IPS-18a (cell line): ENCODE results near the gene CERK.

ENCODE experiments used
- H3K27ac ChIP-seq: one replicate; pipeline ENCODE4 v1.5.1; 2013; ENCODE audit warnings: low read length
- H3K27me3 ChIP-seq: one replicate; pipeline ENCODE4 v1.6.1; 2013; ENCODE audit warnings: mild to moderate bottlenecking, low read length; ENCODE audit not compliant: control insufficient read depth, insufficient read depth
- H3K36me3 ChIP-seq: one replicate; pipeline ENCODE4 v1.6.1; 2013; ENCODE audit warnings: low read depth, low read length; ENCODE audit not compliant: control insufficient read depth
- H3K4me1 ChIP-seq: one replicate; pipeline ENCODE4 v1.6.1; 2013; ENCODE audit warnings: low read depth, low read length; ENCODE audit not compliant: control insufficient read depth
- H3K4me3 ChIP-seq: one replicate; pipeline ENCODE4 v1.5.1; 2013; ENCODE audit warnings: low read length
- H3K9ac ChIP-seq: one replicate; pipeline ENCODE4 v1.6.1; 2013; ENCODE audit warnings: mild to moderate bottlenecking, low read length, moderate library complexity
- H3K9me3 ChIP-seq: one replicate; pipeline ENCODE4 v1.6.1; 2013; ENCODE audit warnings: low read depth, low read length; ENCODE audit not compliant: control insufficient read depth

CERK gene

DNA sequence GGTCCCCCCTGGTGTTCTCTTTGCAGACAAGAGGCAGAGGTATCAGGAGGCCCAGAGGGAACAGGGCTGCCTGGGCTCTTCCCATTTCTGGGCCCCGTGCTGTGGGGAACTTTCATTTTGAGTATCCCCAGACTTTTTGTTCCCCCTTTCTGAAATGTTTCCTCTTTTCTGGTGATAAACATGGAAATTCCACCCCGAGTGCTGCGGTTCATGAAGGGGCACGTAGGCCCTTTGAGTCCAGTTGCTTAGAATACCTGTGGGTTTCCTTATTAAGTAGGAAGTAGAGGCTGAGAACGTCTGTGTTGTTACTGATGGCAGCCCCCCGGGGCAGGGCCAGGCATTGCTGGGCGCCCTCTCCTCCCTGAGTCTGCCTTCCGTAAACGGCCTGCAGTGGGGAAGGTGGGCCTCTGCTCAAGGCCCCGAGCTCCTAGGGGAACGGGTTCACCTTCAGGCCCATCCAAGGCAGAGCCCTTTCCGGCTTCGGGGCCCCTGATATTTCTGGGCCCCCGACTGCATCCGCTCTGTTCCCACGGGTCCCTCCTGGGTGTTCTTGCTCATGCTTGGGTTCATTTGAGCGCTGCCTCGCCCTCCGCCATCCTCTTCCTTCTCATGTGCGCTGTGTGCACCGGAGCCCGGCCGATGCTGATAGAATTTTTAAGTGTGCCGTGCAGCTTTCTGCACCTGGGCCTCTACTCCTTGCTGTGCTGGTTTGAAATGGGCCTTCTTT lies 36.4 kb upstream of the CERK start:
- peak overlapping the region; percentile 15 for H3K4me3 ChIP-seq
- peak overlapping the region; percentile 70 for H3K27ac ChIP-seq
- no peaks in the 10 kb centered on the region for H3K36me3 ChIP-seq
- no peaks in the 10 kb centered on the region for H3K9me3 ChIP-seq
- no peaks in the 10 kb centered on the region for H3K27me3 ChIP-seq
- H3K4me1 ChIP-seq: peaks cover 7% of the 10 kb centered on the region
- H3K9ac ChIP-seq: no peak overlapping the region

DNA sequence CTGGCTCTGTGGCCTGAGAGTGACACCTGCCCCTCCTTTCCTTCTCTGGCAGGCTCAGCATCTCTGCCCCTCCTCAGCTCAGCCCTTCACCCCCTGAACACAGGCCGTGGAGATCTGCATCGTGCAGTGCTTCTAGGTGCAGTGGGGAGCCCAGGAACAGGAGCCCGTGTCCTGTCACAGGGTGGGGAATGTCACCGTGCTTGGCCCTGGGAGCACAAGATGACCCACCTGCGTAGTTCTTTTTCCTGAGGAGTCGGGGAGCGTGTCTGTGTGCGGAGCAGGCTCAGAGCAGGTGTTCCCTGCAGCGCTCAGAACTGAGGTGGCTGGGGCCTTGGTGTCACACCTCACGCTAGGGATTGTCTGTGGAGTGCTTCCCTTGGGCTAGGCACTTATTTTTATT lies 35.0 kb upstream of the CERK start:
- H3K9me3 ChIP-seq: no peaks in the 10 kb centered on the region
- no peaks in the 10 kb centered on the region for H3K36me3 ChIP-seq
- no peak overlapping the region for H3K27ac ChIP-seq
- H3K9ac ChIP-seq: no peak overlapping the region
- H3K27me3 ChIP-seq: no peaks in the 10 kb centered on the region
- H3K4me1 ChIP-seq: peaks cover 7% of the 10 kb centered on the region
- H3K4me3 ChIP-seq: no peak overlapping the region

DNA sequence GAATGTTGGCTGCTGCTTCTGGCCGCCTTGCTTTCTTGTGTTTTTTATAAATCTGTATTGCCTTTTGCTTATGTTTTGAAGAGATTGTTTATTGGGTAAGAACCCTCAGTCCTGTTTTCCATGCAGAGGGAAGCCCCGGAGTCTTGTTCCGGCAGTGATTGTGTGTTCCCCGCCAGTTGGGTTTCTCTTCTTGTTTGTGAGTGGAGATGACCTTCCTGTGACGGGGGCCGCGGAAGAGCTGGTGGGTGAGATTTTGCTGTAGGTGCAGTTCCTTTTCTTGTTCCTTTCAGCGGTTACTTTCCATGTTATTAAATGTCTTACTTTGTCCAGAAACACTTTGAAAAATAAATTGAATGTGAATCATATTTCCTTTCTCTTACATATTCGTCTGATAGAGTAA lies 32.7 kb upstream of the CERK start:
- no peak overlapping the region for H3K27ac ChIP-seq
- H3K4me1 ChIP-seq: peaks cover 7% of the 10 kb centered on the region
- H3K36me3 ChIP-seq: no peaks in the 10 kb centered on the region
- H3K9ac ChIP-seq: no peak overlapping the region
- no peaks in the 10 kb centered on the region for H3K9me3 ChIP-seq
- H3K27me3 ChIP-seq: no peaks in the 10 kb centered on the region
- no peak overlapping the region for H3K4me3 ChIP-seq

DNA sequence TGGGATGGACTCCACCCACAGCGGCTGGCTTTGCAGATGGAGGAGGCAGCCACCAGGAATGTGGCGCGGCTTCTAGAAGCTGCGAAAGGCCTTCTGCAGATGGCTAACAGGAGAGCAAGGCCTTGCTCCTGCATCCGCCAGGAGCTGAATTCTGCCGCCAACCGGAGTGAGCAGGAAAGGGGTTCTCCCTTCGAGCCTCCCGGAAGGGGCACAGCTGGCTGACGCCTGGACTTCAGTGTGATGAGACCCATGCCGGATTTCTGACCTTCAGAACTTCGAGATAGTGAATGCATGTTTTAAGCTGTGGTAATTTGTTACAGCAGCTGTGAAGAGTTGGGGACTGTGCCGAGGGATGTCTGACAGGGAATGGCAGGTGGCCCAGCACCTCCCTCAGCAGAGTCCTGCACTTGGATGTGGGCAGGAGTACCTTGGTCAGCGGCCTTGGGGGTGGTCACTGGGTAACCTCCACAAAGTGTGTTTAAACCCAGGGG lies 32.1 kb upstream of the CERK start:
- Histone ChIP-seq H3K9me3 (no peaks in the 10 kb centered on the region), H3K36me3 (no peaks in the 10 kb centered on the region), H3K9ac (no peak overlapping the region), H3K27me3 (no peaks in the 10 kb centered on the region), H3K27ac (no peak overlapping the region), H3K4me3 (no peak overlapping the region), H3K4me1 (peaks cover 7% of the 10 kb centered on the region)

DNA sequence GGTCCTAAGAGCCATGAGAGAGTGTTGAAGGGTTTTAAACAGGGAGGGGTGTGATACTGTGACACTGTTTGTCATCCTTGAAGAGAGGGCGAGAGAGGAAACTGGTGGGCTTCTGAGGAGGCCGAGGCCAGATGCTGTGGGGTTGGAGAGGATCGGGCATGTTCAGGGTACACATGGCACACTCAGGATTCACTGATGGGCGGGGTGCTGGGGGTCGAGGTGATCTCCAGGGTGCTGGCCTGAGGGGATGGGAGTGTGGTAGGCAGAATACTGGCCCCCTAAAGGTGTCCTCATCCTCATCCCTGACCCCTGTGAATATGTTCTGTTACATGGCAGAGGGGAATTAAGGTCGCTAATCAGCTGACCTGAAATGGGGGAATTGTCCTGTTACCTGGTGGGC lies 31.7 kb upstream of the CERK start:
- Histone ChIP-seq H3K9ac (no peak overlapping the region), H3K27ac (no peak overlapping the region)

DNA sequence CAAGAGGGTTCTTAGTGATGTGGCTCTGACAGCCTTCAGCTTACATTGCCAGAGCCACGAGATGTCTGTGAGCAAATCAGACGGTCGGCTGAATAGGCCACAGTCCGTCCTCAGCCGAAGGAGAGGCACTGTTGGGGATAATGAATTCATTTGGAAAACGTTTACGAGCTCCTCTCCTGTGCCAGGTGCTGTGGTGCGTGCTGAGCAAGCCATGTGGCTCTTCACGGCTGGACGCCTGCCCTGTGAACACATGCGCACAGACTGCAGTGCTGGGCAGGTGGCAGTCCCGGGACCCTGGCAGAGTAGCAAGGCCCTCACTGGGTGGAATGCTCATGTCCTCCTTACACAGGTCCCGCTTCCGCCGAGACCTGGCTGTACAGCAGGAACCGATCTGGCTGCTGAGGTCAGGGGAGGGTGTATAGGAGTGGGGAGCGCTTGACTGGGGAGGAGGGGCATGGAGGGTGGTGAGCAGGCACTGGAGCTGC lies 31.2 kb upstream of the CERK start:
- Histone ChIP-seq H3K27me3 (no peaks in the 10 kb centered on the region), H3K9me3 (no peaks in the 10 kb centered on the region), H3K9ac (no peak overlapping the region), H3K27ac (no peak overlapping the region), H3K4me1 (peaks cover 4% of the 10 kb centered on the region), H3K4me3 (no peak overlapping the region), H3K36me3 (no peaks in the 10 kb centered on the region)

More for the DNA sequence above, 31.7 kb upstream of the CERK start:
- no peak overlapping the region for H3K4me3 ChIP-seq
- H3K27me3 ChIP-seq: no peaks in the 10 kb centered on the region
- peaks cover 7% of the 10 kb centered on the region for H3K4me1 ChIP-seq
- no peaks in the 10 kb centered on the region for H3K9me3 ChIP-seq
- no peaks in the 10 kb centered on the region for H3K36me3 ChIP-seq

DNA sequence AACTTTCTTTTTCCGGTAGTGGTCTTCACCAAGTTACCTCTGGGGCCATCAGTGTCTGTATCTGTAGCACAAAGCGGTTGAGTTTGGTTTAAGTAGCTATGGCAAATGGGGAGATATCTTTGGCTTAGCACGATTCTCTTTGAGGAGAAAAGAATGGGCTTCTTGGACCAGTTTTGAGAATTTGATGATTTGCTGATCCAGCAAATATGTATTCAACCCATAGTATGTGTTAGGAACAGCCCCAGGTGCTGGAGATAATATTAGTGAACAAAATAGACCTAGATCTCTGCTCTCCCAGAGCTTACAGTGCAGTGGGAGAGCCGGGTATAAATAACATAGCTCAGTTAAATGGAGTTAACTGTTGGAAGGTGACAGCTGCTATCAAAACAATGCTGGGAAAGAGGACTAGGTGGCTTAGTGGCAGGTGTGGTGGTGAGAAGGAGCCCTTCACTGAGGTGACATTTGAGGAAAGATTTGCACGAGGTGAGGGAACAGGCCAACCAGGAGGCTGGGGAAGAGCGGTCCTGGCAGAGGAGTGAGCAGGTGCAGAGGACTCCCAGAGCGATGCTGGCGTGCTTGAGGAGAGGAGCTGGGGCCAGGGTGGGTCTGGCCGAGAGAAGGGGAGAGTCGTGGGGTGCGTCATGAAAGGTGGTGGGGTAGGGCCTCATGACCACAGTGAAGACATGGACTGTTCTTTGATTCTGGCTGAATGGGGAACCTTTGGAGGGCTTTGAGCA lies 29.4 kb upstream of the CERK start:
- Histone ChIP-seq H3K27ac (no peak overlapping the region), H3K36me3 (no peaks in the 10 kb centered on the region), H3K27me3 (no peaks in the 10 kb centered on the region), H3K9ac (no peak overlapping the region), H3K4me3 (no peak overlapping the region), H3K4me1 (peaks cover 2% of the 10 kb centered on the region), H3K9me3 (no peaks in the 10 kb centered on the region)

DNA sequence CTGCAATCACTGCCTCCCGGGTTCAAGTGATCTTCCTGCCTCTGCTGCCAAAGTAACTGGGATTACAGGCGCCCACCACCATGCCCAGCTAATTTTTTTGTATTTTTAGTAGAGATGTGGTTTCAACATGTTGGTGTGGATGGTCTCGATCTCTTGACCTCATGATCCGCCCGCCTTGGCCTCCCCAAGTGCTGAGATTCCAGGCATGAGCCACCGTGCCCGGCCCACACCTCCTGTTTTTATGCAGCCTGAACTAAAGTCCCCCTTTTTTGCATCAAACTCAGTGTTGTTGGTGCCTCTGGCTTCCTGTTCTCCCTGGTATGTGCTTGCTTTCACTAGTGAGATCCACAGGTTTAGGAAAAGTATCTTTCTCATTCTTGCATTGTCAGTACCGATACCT lies 28.6 kb upstream of the CERK start:
- H3K4me3 ChIP-seq: no peak overlapping the region
- H3K27me3 ChIP-seq: no peaks in the 10 kb centered on the region
- H3K4me1 ChIP-seq: peaks cover 2% of the 10 kb centered on the region
- H3K9ac ChIP-seq: no peak overlapping the region
- no peaks in the 10 kb centered on the region for H3K9me3 ChIP-seq
- H3K36me3 ChIP-seq: no peaks in the 10 kb centered on the region
- no peak overlapping the region for H3K27ac ChIP-seq

DNA sequence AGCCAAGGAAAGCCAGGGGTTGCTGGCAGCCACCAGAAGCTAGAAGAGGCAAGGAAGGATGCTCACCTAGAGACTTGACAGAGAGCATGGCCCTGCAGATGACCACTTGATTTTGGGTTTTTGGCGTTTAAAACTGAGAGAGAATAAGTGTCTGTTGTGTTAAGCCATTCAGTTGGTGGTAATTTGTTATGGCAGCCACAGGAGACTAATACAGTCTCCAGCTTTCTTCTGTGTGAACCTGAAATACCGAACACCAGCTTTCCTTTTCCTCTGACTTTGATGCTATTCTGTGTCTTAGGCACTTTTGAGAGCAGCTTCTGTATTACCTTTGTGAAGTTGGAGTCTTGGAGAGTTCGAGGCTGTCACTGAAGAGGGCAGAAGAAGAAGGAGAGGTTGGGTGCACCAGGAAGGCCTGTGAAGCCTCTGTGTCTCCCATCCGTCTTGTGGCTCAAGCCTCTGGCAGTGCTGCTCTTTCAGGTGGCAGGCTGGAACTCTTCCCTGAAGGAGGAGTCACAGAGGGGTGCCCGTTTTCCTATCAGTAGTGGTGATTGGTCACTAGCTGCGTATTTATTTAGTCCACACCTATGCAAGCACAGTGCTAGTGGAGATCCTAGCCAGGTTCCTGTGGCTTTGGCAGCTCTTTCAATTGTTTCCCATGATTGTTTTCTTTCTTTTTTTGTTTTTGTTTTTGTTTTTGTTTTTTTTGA lies 26.9 kb upstream of the CERK start:
- peaks cover 2% of the 10 kb centered on the region for H3K4me1 ChIP-seq
- no peaks in the 10 kb centered on the region for H3K9me3 ChIP-seq
- no peak overlapping the region for H3K4me3 ChIP-seq
- H3K9ac ChIP-seq: no peak overlapping the region
- no peaks in the 10 kb centered on the region for H3K27me3 ChIP-seq
- peaks cover 4% of the 10 kb centered on the region for H3K36me3 ChIP-seq
- no peak overlapping the region for H3K27ac ChIP-seq

DNA sequence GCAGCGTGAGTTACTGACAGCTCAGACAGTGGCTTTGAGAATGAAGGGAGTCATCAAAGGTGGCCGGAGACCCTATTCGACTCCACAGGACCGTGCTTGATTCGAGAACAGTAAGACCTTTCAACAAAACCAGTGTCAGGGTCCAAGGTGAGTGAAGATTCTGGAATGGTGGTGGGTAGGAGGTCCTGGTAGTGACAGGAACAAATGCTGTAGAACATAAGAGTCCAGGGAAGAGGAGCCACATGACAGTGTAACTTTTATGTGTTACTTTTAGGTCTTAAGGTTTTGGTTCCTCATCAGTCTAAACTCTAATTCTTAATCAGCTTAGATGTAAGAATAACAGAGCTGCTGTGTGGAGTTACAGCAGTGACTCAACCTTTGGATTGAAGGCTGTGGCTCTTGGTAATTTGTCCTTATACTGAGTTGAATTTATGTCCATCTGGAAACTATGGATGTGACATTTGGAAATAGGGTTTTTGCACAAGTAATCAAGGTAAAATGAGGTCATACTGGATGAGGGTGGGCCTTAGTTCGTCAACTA lies 26.2 kb upstream of the CERK start:
- H3K27me3 ChIP-seq: no peaks in the 10 kb centered on the region
- H3K4me1 ChIP-seq: peaks cover 2% of the 10 kb centered on the region
- H3K9ac ChIP-seq: no peak overlapping the region
- no peak overlapping the region for H3K27ac ChIP-seq
- H3K9me3 ChIP-seq: no peaks in the 10 kb centered on the region
- H3K4me3 ChIP-seq: no peak overlapping the region
- peaks cover 4% of the 10 kb centered on the region for H3K36me3 ChIP-seq

DNA sequence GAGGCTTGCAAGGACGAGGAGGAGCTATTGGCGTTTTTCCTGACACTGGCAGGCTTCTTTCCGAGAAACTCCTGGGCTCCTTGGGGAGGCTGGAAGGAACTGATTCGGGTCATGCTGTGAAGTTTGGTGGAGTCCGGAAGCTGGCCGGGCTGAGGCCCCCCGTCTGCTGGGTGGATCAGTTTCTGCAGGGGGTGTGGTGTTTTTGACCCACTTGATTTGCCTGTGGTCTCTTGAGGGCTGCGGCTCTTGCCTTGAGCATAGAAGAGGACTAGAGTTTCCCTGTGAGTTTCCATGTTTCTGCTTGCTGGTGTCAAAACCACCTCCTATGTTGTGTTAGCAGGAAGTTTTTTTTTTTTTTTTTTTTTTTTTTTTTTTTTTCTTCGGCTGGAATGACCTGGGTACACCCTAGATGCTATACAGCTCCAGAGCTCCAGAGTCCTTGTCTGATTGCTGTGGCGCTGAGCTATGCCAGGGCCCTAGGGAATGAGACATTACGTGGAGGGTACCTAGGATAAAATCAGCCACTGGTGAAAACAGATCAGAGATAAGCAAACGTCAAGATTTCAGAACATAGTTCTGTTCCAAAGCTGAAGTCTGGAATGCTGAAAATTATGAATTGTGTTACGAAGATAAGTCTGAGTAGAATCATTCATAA lies 25.1 kb upstream of the CERK start:
- Histone ChIP-seq H3K27ac (peak overlapping the region; percentile 72), H3K36me3 (peaks cover 4% of the 10 kb centered on the region), H3K4me3 (peak overlapping the region; percentile 92), H3K4me1 (peaks cover 2% of the 10 kb centered on the region), H3K9ac (peak overlapping the region; percentile 98), H3K27me3 (no peaks in the 10 kb centered on the region), H3K9me3 (no peaks in the 10 kb centered on the region)
